Dermis blood vessel endothelial cell (primary cell): ENCODE data around the gene COL3A1. TPM values are rescaled to one million over a fixed set of nuclear protein-coding genes. Genes with fewer than 3 reads are reported as not detected.

Source experiments
- DNase-seq: peaks from one replicate; pipeline ENCODE4 v3.0.0; 2010
- total RNA-seq: library from RNA; depleted of rRNA; stranded (reverse); fragments of >200 nt; gene quantifications from 2 replicates; pipeline ENCODE4 v1.2.3, GENCODE V29; 2014

COL3A1 gene
- total RNA-seq, 1 donor from 2014 or later = 10.9 TPM

DNA sequence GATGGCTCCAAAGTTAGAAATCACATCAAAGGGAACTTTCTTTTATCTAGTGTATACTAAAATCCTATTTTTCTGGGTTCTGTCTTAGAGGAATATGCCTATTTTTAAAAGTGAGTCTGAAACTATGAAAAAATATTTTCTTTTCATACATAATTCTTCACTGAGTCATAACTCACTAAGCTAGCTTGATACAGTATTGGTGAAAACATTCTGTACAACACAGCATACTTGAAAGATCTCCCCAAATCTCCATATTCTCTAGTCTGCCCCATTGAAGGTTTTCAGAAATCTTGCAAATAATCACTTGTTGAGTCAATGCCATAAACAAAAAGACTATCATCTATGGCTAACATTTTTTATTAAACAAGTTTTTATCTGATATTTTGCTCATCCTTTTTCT, 44.5 kb downstream of the COL3A1 start:
- DNase-seq = no peak

DNA sequence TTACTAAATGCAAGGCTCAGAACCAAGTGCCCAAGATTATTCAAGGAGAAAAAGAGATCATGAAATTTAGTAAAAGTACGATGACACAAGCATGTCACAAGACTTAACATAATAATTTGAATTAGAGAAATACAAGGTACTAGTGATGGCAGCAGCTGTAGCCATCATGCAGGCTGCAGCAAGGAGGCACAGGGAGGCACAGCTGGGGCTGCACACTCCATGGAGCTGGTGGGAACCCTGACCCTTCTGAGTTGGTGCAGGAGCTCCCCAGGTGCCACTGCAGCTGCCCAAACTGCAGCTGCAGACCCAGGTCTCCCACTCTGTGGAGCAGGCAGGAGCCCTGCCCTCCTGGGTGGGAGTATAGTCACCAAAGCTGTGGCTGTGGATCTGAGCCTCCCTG, 46.0 kb downstream of the COL3A1 start:
- DNase-seq = no peak

DNA sequence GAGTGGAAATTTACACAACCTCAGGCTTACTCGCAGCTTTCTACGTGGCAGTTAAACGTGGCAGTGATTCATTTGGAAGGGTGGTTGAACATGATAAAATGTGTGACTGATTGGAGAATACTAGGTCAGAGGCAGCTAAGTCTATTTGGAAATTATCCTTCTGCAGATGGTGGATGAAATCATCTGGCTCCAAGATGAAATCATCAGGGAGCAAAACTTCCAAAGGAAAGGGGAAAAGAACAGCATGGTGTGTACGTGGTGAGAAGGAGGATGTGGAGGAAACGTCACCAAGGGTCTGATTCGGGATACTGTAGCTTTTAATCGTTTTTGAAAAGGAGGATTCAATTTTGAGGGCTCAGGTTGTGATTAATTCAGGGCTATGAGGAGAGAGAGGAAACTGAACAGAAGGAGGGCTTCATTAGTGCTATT, 47.9 kb downstream of the COL3A1 start:
- DNase-seq = no peak

DNA sequence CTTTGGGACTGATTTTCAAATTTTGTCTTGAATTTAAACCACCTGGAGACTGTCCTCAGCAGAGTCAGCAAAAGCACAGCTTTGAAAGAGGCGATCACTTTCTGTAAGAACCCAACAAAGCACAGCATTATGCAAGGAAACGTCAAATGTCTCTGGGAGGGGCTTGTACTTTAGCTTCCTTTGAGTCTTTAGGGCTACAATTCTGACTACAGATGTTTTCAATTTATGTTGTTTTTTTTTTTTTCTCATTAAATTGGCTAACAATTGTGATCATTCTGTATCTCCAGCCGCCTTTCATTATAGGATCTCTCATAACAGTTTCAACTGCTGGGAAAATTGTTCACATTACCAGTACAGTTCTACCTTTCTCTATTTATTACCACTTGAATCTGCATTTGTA, 48.3 kb downstream of the COL3A1 start:
- DNase-seq = no peak

DNA sequence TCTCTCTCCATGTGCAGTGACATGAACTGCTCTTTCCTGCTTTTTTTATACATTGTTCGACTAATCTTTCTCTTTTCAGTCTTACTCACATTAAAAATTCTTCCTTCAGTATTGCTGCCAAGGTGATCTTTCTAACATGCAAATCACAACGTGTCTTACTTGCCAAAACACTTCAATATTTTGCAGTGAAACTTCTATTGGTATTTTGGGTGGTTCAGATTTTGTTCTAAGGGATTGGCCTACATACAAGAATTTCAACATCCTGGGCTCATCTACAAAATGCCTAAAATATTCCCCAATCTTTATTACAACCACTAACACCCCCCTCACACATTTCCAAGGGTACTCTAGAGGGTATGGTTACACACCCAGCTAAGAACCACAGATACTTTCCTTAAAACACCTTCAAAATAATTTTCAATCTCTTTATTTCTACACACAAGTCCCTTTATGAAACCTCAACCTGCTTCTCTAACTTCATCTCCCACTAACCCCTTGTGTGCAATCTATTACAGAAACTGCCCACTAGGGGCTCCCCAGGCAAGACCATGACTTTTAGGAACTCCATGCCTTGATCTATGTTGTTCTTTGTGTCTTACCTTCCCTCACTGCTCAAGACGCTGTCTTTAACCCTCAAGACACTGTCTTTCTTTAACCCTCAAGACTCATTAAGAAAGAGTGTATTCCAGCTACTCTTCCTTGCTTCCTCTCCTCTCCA, 50.9 kb downstream of the COL3A1 start:
- no peak for DNase-seq

DNA sequence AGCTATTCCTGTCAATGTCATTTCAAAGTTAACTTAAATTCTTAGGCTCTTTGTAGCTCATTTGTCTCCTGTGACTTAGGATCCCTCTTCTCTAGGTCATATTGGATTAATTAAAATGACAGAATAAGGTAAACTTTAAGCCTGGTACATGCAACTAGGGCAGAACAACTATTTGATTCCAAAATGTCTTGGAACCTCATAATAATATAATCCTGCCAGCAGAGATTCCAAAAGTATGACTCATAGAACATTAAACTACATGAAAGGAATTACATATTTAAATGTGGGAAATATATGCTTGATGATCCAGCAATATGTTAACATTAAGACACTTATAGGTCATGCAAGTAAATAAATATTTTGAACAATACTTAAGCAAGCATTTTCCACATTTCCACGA, 63.3 kb downstream of the COL3A1 start:
- peak; percentile 47 for DNase-seq

DNA sequence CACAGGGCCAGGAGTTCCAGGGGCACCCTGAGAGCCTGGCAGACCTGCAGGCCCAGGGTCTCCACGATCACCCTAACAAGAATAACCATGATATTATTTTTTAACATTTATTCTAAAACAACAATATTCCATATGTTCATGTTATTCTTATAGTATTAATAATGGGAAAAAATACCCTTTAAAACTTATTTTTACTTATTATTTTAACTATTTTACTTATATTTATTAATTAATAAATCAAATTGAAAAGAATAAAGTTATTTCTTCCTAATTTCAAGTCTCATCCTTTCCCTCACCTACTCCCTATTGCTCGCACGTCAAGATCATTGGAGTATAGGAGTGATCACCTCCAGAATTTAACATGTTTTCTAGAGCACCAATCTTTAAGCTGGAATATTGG, 71.7 kb downstream of the COL3A1 start:
- no peak for DNase-seq

DNA sequence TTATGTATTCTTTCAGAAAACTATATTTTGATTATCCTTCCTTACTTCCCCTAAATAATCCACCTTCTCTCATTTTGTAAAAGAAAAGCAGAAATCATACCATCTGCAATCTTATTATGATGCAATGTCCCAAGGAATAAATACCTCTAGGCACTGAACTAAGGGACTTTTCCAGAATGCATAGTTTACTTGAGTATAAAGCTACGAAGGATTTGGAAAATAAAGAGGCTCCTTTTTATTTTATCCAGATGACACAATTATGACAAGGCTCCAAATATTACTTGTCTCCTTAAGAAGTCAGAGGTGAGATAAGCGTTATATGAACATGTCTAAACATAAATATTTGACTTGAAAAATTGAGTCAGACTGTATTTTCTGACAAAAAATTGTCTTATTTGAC, 72.1 kb downstream of the COL3A1 start:
- DNase-seq = no peak

DNA sequence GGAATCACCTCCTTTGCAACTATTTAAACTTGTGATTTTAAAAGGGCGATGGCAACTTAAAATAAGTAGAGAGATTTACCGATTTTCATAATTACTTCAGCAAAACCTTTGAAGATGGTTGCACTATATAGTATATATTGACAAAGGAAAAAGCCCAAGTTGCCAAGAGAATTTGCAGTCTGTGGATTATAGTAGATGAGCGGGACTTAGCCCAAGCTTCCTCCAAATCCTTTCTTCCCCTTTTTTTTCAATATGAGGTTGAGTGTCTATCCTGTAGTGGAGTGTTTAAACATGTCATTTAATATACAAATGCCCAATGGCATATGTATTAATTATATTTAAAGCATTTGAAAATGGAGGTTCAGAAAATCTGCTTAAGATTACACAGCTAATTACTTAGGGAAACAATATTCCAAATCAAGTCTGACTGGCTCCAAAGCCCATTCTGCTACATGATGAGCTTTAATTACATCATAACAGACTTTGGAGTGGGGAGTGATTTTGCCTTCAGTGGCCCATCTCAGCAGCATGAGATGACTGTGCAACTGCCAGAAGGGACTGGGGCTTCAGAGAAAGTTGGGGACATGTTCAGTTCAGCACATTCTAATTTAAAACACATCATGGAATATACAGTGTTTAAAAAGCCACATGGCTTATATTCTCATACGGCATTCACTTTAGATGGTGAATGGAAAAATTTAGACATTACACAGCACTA, 73.2 kb downstream of the COL3A1 start:
- DNase-seq = no peak

DNA sequence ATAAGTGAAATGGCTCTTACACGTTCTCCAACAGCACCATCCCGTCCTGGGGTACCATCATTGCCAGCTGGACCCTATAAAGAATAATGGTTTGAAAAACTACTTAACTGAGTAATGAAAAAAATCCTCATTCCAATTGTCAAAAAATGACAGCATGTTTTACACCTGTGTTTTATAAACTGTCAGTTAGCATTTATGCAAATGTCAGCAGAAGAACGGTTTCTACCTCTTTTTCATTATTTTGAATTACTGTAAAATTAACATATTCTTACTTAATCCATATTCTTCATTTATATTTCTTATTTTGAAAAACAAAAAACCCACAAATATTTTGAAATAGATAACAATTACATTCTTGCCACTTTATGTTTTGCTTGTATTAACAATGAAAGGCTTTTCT, 74.0 kb downstream of the COL3A1 start:
- DNase-seq = no peak

DNA sequence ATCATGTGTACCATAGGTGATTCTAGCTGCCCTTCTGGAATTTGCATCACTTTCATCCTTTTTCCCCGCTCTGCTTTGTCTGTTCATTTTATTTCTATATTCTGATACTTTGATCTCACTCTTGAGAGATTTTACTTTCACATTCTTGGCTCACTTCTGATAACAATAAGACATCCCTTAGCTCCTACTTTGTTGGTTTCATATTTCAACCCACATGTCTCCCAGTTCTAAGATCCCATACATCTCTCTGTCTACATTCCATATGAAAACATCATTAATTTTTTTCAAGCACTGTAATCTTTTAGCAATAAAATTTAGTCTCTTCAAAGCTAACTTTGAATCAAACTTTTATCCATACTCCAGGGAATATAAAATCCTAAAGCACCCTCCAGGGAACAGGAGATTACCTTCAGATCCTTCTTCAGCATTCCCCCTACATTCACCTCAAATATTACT, 75.6 kb downstream of the COL3A1 start:
- DNase-seq = no peak

DNA sequence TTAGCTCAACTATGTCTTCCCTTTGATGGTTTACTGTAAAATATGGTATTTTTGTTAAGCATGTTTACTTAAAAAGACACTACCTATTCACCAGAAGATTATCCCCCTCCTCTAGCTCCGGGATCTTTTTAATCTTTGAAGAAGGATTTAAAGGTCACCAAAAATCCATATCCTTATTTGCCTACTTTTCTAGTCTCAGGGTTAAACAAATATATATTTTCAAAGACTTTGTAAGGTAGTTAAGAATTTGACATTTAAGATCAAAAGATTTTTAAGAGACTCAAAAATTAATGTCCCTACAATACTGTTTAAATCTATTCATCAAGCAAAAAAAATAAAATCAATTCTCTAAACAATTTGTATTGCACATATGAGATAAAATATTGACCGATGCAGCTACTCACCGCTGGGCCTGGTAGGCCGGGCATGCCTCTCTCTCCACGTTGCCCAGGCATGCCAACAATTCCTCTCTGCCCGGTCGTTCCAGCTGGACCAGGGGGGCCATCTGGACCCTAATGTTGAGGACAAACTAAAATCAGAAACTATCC, 76.1 kb downstream of the COL3A1 start:
- no peak for DNase-seq

DNA sequence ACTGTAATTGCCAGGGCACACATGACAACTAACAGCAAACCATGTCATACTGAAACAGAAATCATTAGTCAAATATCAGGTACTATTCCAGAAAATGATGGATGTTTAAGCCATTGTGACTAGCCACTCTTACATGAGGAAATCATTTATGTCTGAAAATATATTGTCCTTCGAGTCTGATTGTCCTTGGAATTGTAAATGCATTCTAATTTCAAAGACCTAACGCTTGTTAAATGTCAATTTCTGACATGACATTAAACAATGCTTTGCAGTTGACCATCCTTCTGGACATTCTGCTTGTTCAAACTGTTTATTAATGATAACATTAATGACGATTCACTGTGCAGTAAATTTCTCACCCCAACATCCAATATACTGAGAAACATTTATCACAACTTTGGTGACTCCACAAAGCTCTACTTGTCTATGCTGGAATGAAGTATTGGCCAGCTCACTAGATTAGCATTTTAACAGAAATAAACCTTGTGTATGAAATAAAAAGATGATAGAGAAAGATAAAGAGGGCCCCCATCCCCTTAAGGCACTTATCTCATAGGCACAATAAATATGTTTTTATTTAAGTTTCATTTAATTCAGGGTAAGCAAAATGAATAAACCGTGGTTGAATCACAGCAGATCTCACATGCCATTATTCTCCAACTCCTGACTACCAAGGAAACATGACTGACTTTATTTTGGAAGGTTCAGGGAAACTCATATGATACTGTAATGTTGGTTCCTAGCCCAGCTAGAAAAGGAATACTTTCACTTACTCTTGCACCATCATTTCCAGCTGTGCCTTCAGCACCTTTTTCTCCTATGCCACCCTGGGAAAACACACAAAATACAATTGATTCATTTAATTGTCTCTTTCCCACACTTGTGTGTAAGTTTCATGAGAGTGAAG, 82.3 kb downstream of the COL3A1 start:
- DNase-seq = no peak

DNA sequence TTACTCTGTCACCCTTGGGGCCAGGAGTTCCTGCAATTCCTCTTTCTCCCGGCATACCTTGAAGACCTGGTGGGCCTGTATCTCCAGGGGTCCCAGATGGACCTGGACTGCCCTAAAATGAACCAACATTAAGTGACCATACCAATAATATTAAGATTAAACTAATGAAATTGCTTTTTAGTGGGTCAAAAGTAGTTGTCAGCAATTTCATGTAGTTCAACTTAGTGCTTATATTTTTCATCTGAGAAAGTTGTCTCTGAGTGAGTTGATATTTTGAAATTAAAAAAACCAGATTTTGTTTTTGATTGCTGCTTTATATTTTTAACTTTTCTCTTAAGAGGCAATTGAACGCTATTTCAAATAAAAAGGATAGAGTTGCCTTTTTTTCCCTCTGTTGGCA, 83.1 kb downstream of the COL3A1 start:
- DNase-seq = no peak

DNA sequence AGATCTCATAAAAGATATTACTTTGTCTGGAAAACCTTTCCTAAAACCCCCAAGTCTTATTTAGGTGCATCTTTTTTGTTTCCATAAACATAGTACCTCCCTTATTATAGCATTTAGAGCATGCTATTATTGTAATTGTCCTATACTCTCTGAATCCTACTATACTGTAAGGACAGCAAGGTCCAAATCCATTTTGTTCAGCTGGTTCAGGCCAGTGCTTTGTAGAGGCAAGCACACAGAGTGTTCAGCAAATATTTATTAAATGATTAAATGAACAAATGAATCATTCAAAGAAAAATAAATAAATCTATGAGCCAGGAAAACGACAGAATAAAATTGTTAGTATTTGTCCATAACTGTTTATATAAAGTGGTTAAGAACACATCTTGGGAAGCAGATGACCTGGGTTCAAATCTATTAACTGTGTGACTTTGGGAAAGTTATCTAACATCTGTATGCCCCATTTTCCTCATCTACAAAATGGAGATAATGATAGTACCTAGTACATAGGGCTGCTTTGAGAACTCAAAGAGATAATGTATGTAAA, 86.0 kb downstream of the COL3A1 start:
- DNase-seq = no peak

Other genes starting within 250 kb of the COL3A1 start
- 72.6 and 87.1 TPM in 2 replicates for gene COL5A2, start 205.4 kb downstream of the COL3A1 start, total RNA-seq